GM10248 (cell line): Measurements from ENCODE around the gene POC1B.

Experiments used
- CTCF ChIA-PET: fragments of 300-600 bp; sonication (Branson Sonifier 250); formaldehyde crosslinking; extraction: SDS; loops from one replicate; lab custom pipeline; 2021; ENCODE audit warnings: antibody characterized with exemption; lab: Yijun Ruan, JAX
- POLR2A ChIA-PET: fragments of 350-650 bp; sonication (Branson Sonifier 250); formaldehyde crosslinking; extraction: SDS; loops from one replicate; lab custom pipeline; 2020; ENCODE audit warnings: antibody characterized with exemption; lab: Yijun Ruan, JAX
- DNase-seq: peaks from one replicate; pipeline ENCODE4 v3.0.0; 2012; ENCODE audit errors: extremely low spot score
- CTCF ChIP-seq: IDR thresholded peaks from 2 replicates; pipeline ENCODE4 v1.5.1; 2012; ENCODE audit warnings: mild to moderate bottlenecking, low read depth; ENCODE audit errors: extremely low read depth, missing control alignments, control extremely low read depth

Gene POC1B

DNA sequence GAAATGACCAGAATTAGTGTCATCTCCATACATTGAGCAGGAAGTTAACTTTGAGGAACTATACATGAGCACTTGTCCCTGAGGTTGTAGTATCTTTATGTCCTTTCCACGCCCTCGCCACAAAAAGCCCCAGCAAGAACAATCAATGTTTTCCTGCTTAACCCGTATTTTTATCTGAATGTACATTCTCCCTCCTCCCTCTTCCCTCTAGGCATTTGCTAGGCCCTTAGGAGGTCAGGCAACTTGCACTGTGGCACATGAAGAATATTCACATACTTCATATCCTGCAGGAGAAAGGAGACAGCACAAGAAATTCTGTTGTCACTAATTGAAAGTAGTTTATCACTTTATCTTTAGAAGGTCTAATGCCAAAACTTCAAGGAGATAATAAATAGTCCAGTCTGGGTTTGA is 155.4 kb downstream of the POC1B start:
- POLR2A ChIA-PET: no interaction called here
- TF ChIP-seq CTCF: no peak
- DNase-seq: no peak
- CTCF ChIA-PET: no interaction called here
